NCI-H1436 treated with DMSO at 0.1 percent for 48 hours (cell line): ENCODE results near the gene CREB1.

Experiments
- DNase-seq: peaks from one replicate; lab custom pipeline; 2025; lab: John Stamatoyannopoulos, UW

Gene CREB1

GRCh38 chr2:207543272-207543671 is 13.5 kb downstream of the CREB1 start:
- no peak for DNase-seq

DNA sequence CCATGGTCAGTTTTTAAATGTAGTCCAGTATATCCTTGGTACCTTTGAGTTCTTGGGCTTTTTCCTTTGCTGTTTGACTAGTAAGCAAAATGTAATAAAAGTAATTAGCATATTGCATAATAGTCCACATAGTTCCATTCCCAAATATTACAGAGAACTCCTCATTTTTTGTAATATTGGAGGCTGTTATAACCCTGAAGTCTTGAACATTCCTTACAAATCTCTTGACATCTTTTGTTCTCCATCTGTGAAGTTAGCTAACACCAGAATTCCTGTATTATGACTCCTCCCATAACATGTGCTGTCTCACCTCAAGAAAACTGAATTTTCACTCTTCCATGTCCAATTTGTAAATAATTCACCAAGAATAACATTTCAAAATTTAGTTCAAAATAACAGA is 17.1 kb downstream of the CREB1 start:
- no peak for DNase-seq

GRCh38 chr2:207549145-207549544 is 19.4 kb downstream of the CREB1 start:
- no peak for DNase-seq

GRCh38 chr2:207558079-207558491 is 28.3 kb downstream of the CREB1 start:
- DNase-seq: no peak

DNA sequence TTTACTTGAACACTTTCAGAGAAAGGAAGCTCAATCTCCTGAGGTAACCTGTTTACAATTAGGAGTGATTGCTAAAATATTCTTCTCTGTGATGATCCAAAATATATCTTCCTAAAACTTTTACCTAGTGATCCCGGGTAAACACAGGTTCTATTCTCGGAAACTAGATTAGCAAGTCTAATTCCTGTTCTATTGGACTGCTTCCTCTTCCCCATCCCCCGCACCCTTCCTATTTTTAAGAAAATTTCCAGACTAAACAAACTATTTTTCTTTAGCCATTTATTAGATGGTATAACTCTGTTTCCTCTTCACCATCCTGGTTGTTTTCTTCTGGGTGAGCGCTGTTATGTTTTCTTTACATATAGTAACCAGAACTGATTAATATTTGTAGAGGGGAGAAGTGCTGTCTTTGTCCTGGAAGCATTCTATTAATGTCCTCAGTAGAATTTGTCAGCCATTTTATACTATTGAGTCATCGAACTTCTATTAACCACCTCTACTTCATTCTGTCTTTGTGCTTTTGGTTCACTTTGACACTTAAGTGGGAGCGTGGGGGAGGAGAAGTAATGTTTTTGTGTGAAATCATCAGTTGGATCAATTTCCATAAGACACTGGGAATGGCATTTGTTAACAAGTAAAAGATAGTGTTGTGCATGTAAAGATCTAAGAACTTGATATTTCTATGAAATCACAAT is 31.8 kb downstream of the CREB1 start:
- DNase-seq: no peak

GRCh38 chr2:207565736-207566500 is 36.2 kb downstream of the CREB1 start:
- DNase-seq: no peak

- DNase-seq: no peak
Measured at GRCh38 chr2:207567671-207568070, 37.9 kb downstream of the CREB1 start.

DNA sequence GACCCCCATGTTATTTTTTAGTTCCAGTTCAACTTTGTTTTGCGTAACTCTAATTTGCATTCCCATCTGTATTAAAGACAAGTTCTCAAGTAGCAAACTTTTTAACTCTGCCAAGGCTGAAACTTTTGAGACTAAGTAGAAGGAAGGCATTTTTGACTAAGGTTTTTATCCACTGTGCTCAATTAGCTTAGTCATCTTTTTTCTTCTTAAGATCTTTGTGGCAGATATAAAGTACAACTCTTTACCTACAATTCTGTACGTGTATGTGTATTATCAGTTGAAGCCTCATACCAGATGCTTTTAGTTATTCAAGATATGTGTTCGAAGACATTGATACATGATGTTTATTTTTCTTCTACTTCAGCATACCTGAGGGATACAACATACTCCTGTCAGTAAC is 41.6 kb downstream of the CREB1 start:
- DNase-seq: no peak

GRCh38 chr2:207584952-207585351 is 55.2 kb downstream of the CREB1 start:
- DNase-seq: no peak

- DNase-seq: no peak
Measured at GRCh38 chr2:207587305-207587704, 57.5 kb downstream of the CREB1 start.

- no peak for DNase-seq
Measured at GRCh38 chr2:207589143-207589542, 59.4 kb downstream of the CREB1 start.

GRCh38 chr2:207593277-207593676 is 63.5 kb downstream of the CREB1 start:
- no peak for DNase-seq

- no peak for DNase-seq
Measured at GRCh38 chr2:207594264-207594663, 64.5 kb downstream of the CREB1 start.

DNA sequence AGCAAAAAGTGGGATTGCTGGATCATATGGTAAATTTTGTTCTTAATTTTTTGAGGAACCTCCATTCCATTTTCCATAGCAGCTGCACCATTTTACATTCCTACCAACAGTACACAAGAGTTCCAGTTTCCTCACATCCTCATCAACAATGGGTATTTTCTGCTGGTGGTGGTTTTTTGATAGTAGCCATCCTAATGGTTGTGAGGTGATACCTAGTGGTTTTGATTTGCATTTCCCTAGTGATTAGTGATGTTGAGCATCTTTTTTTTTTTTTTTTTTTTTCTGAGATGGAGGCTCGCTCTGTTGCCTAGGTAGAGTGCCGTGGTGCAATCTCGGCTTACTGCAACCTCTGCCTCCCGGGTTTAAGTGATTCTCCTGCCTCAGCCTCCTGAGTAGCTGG is 65.0 kb downstream of the CREB1 start:
- no peak for DNase-seq

- no peak for DNase-seq
Measured at GRCh38 chr2:207599636-207600035, 69.9 kb downstream of the CREB1 start.

- no peak for DNase-seq
Measured at GRCh38 chr2:207600231-207600630, 70.5 kb downstream of the CREB1 start.

- no peak for DNase-seq
Measured at GRCh38 chr2:207601774-207602173, 72.0 kb downstream of the CREB1 start.

- DNase-seq: no peak
Measured at GRCh38 chr2:207603486-207603885, 73.7 kb downstream of the CREB1 start.

GRCh38 chr2:207606399-207606798 is 76.6 kb downstream of the CREB1 start:
- no peak for DNase-seq

GRCh38 chr2:207606829-207607228 is 77.1 kb downstream of the CREB1 start:
- DNase-seq: no peak

GRCh38 chr2:207612714-207613113 is 83.0 kb downstream of the CREB1 start:
- no peak for DNase-seq

- no peak for DNase-seq
Measured at GRCh38 chr2:207614824-207615223, 85.1 kb downstream of the CREB1 start.

- DNase-seq: no peak
Measured at GRCh38 chr2:207616185-207616584, 86.4 kb downstream of the CREB1 start.
